MM.1S (cell line): ENCODE measurements around the gene TEX48.
A peak's percentile ranks its signal among the peaks of the same experiment; 100 is the strongest.

Experiments used
- DNase-seq: peaks from one replicate; pipeline ENCODE4 v3.0.0-alpha.2; 2015
- H2AFZ ChIP-seq: fragments of 300-600 bp; sonication (generic); 2 replicates; pipeline ENCODE4 v1.6.0; 2016; ENCODE audit warnings: antibody characterized with exemption, low read length
- H3F3A ChIP-seq: fragments of 300-600 bp; sonication (generic); 2 replicates; pipeline ENCODE4 v1.6.1; 2016; ENCODE audit warnings: mild to moderate bottlenecking, antibody characterized with exemption, low read length, moderate library complexity, mixed read lengths; ENCODE audit not compliant: insufficient read depth
- H3K27ac ChIP-seq: fragments of 300-600 bp; sonication (generic); 2 replicates; pipeline ENCODE4 v1.5.1; 2016; ENCODE audit warnings: mild to moderate bottlenecking, low read length
- H3K27me3 ChIP-seq: fragments of 300-600 bp; sonication (generic); replicated peaks from 2 replicates; pipeline ENCODE4 v1.6.0; 2016; ENCODE audit warnings: low read length; ENCODE audit not compliant: insufficient read depth
- H3K36me3 ChIP-seq: fragments of 300-600 bp; sonication (generic); replicated peaks from 2 replicates; pipeline ENCODE4 v1.6.1; 2016; ENCODE audit warnings: mild to moderate bottlenecking, low read length, mixed read lengths; ENCODE audit not compliant: insufficient read depth
- H3K4me1 ChIP-seq: fragments of 300-600 bp; sonication (generic); 2 replicates; pipeline ENCODE4 v1.6.1; 2016; ENCODE audit warnings: low read length, mixed read lengths
- H3K4me2 ChIP-seq: fragments of 300-600 bp; sonication (generic); 2 replicates; pipeline ENCODE4 v1.6.0; 2016; ENCODE audit warnings: low read depth, low read length
- H3K4me3 ChIP-seq: fragments of 300-600 bp; sonication (generic); 2 replicates; pipeline ENCODE4 v1.5.1; 2016; ENCODE audit warnings: low read length, mixed read lengths
- H3K79me2 ChIP-seq: fragments of 300-600 bp; sonication (generic); 2 replicates; pipeline ENCODE4 v1.6.1; 2016; ENCODE audit warnings: mixed run types, low read length, mixed read lengths
- H3K9ac ChIP-seq: fragments of 300-600 bp; sonication (generic); 2 replicates; pipeline ENCODE4 v1.6.1; 2016; ENCODE audit warnings: low read length, mixed read lengths
- H3K9me2 ChIP-seq: fragments of 300-600 bp; sonication (generic); replicated peaks from 2 replicates; pipeline ENCODE4 v1.6.1; 2016; ENCODE audit warnings: mild to moderate bottlenecking, low read length, mixed read lengths; ENCODE audit not compliant: insufficient read depth
- H3K9me3 ChIP-seq: fragments of 300-600 bp; sonication (generic); replicated peaks from 2 replicates; pipeline ENCODE4 v1.6.1; 2016; ENCODE audit warnings: mild to moderate bottlenecking, low read length, mixed read lengths; ENCODE audit not compliant: insufficient read depth
- H4K20me1 ChIP-seq: fragments of 300-600 bp; sonication (generic); 2 replicates; pipeline ENCODE4 v1.6.1; 2016; ENCODE audit warnings: mild to moderate bottlenecking, low read length, moderate library complexity, mixed read lengths; ENCODE audit not compliant: insufficient read depth
- CTCF ChIP-seq: fragments of 300-600 bp; sonication (generic); IDR thresholded peaks from 2 replicates; pipeline ENCODE4 v1.5.1; 2016; ENCODE audit warnings: antibody characterized with exemption, low read length, mixed read lengths
- EZH2 ChIP-seq: fragments of 300-600 bp; sonication (generic); optimal IDR thresholded peaks from 2 replicates; pipeline ENCODE3; 2017; ENCODE audit warnings: low read depth, mild to moderate bottlenecking, antibody characterized with exemption, low read length, mixed read lengths
- EZH2phosphoT487 ChIP-seq: fragments of 300-600 bp; sonication (generic); IDR thresholded peaks from 2 replicates; pipeline ENCODE4 v1.6.1; 2018; ENCODE audit warnings: antibody characterized with exemption, low read length

The TEX48 gene

GRCh38 chr9:114621561-114621960, 60.4 kb downstream of the TEX48 start:
- Histone ChIP-seq H3K27ac (no peak overlapping the region), H3K9ac (no peak overlapping the region), H3K9me2 (no peaks in the 10 kb centered on the region), H3K4me3 (no peak overlapping the region), H3K4me2 (no peak overlapping the region), H3K36me3 (peaks cover 19% of the 10 kb centered on the region), H3K9me3 (no peaks in the 10 kb centered on the region), H3K79me2 (peaks cover 86% of the 10 kb centered on the region), H2AFZ (no peak overlapping the region), H3F3A (peaks cover 19% of the 10 kb centered on the region), H3K27me3 (no peaks in the 10 kb centered on the region), H4K20me1 (no peaks in the 10 kb centered on the region), H3K4me1 (peaks cover 29% of the 10 kb centered on the region)
- no peak for TF ChIP-seq EZH2phosphoT487
- no peak for TF ChIP-seq CTCF
- TF ChIP-seq EZH2: no peak
- no peak for DNase-seq

- no peaks in the 10 kb centered on the region for H3K27me3 ChIP-seq
- H3K9me3 ChIP-seq: no peaks in the 10 kb centered on the region
- peak overlapping the region; percentile 3; the same call in 1 of the 2 replicates for H3K4me3 ChIP-seq
- H3K9me2 ChIP-seq: no peaks in the 10 kb centered on the region
- peaks cover 19% of the 10 kb centered on the region for H3K36me3 ChIP-seq
- peak overlapping the region; percentile 40 for H3K4me2 ChIP-seq
- DNase-seq: peak; percentile 7
- peak overlapping the region; percentile 1; the same call in 1 of the 2 replicates for H3K9ac ChIP-seq
- H2AFZ ChIP-seq: no peak overlapping the region
- TF ChIP-seq EZH2phosphoT487 (no peak), EZH2 (no peak), CTCF (no peak)
- H4K20me1 ChIP-seq: no peaks in the 10 kb centered on the region
- H3K27ac ChIP-seq: peak overlapping the region; percentile 14; the same call in 1 of the 2 replicates
- peaks cover 45% of the 10 kb centered on the region for H3K4me1 ChIP-seq
- peaks cover 92% of the 10 kb centered on the region for H3K79me2 ChIP-seq
- peaks cover 24% of the 10 kb centered on the region for H3F3A ChIP-seq
Measured at GRCh38 chr9:114619191-114619761, 62.7 kb downstream of the TEX48 start.

GRCh38 chr9:114616684-114617520, 65.1 kb downstream of the TEX48 start:
- peak; percentile 86 for DNase-seq
- Histone ChIP-seq H3K4me2 (peak overlapping the region; percentile 49; the same call in 1 of the 2 replicates), H3K36me3 (peaks cover 16% of the 10 kb centered on the region), H3K27ac (peak overlapping the region; percentile 85), H3K9me3 (no peaks in the 10 kb centered on the region), H3K79me2 (peaks cover 92% of the 10 kb centered on the region), H3K27me3 (no peaks in the 10 kb centered on the region), H3K4me1 (peaks cover 63% of the 10 kb centered on the region), H3F3A (peaks cover 46% of the 10 kb centered on the region), H4K20me1 (no peaks in the 10 kb centered on the region), H3K9me2 (no peaks in the 10 kb centered on the region), H2AFZ (no peak overlapping the region), H3K4me3 (no peak overlapping the region), H3K9ac (peak overlapping the region; percentile 45; the same call in 1 of the 2 replicates)
- TF ChIP-seq EZH2phosphoT487 (no peak), CTCF (no peak), EZH2 (no peak)
